ENCODE results near the gene YTHDF1. TPM values are rescaled to one million over a fixed set of nuclear protein-coding genes. Genes with fewer than 3 reads are reported as not detected.
"Not testable (repeated sequence)": the region's sequence is repeated elsewhere in the genome, so short reads cannot be mapped to it uniquely, and the experiment has no call there.

Gene YTHDF1
- polyA plus RNA-seq, 1 experiment, result 17.5 TPM

GRCh38 chr20:63223826-63224207, 7.9 kb upstream of the YTHDF1 start:
- ChIA-PET POLR2A (no interaction called here), CTCF (interaction anchor here (0.6 to 4.6 kb wide), 35 partner anchors 9 to 251 kb away, joined by 3 to 83 read pairs (median 7); partner anchors contain the start of genes ARFGAP1, BIRC7 and COL20A1)
- no peak for DNase-seq (ENCODE audit: low read depth)
- Histone ChIP-seq H3K27me3 (ENCODE audit: control insufficient read depth, insufficient read depth, low read length) (peaks cover 12% of the 10 kb centered on the region), H3K4me3 (ENCODE audit: low read depth, low read length) (no peak overlapping the region), H3K36me3 (ENCODE audit: control insufficient read depth, insufficient read depth, low read length) (no peaks in the 10 kb centered on the region)
- TF ChIP-seq CTCF (IDR thresholded peaks at IDR 0.05; ENCODE audit: insufficient read depth, low read depth, low read length), result no peak

GRCh38 chr20:63223121-63223825, 7.3 kb upstream of the YTHDF1 start:
- CTCF ChIA-PET, result interaction anchor here (0.5 to 4.6 kb wide), 39 partner anchors 7 to 767 kb away, joined by 3 to 83 read pairs (median 6); partner anchors contain the start of genes ARFGAP1, BIRC7 and COL20A1
- Histone ChIP-seq H3K4me3 (ENCODE audit: low read depth, low read length) (no peak overlapping the region), H3K27me3 (ENCODE audit: control insufficient read depth, insufficient read depth, low read length) (peaks cover 12% of the 10 kb centered on the region), H3K36me3 (ENCODE audit: control insufficient read depth, insufficient read depth, low read length) (no peaks in the 10 kb centered on the region)
- POLR2A ChIA-PET, result no interaction called here
- no peak for DNase-seq (ENCODE audit: low read depth)
- peak; percentile 82 for TF ChIP-seq CTCF (IDR thresholded peaks at IDR 0.05; ENCODE audit: insufficient read depth, low read depth, low read length)

- H3K4me3 ChIP-seq (ENCODE audit: low read depth, low read length), result no peak overlapping the region
- TF ChIP-seq CTCF (IDR thresholded peaks at IDR 0.05; ENCODE audit: insufficient read depth, low read depth, low read length), result no peak
- peaks cover 12% of the 10 kb centered on the region for H3K27me3 ChIP-seq (ENCODE audit: control insufficient read depth, insufficient read depth, low read length)
- POLR2A ChIA-PET, result no interaction called here
- CTCF ChIA-PET, result interaction anchor here (0.8 to 4.6 kb wide), 23 partner anchors 8 to 168 kb away, joined by 3 to 83 read pairs (median 10); partner anchors contain the start of genes ARFGAP1, BIRC7 and COL20A1
- H3K36me3 ChIP-seq (ENCODE audit: control insufficient read depth, insufficient read depth, low read length), result no peaks in the 10 kb centered on the region
- no peak for DNase-seq (ENCODE audit: low read depth)
Measured at GRCh38 chr20:63222541-63222940, 6.6 kb upstream of the YTHDF1 start.

GRCh38 chr20:63221400-63222053, 5.6 kb upstream of the YTHDF1 start:
- CTCF ChIA-PET, result interaction anchor here (0.9 to 4.2 kb wide), 4 partner anchors 9 to 38 kb away, joined by 3 to 64 read pairs (median 10); no protein-coding TSS in a partner anchor

GRCh38 chr20:63220696-63221399, 4.9 kb upstream of the YTHDF1 start:
- TF ChIP-seq CTCF (IDR thresholded peaks at IDR 0.05; ENCODE audit: insufficient read depth, low read depth, low read length), result no peak
- Histone ChIP-seq H3K27me3 (ENCODE audit: control insufficient read depth, insufficient read depth, low read length) (peaks cover 12% of the 10 kb centered on the region), H3K36me3 (ENCODE audit: control insufficient read depth, insufficient read depth, low read length) (no peaks in the 10 kb centered on the region), H3K4me3 (ENCODE audit: low read depth, low read length) (no peak overlapping the region)
- CTCF ChIA-PET, result interaction anchor here (0.9 to 1.8 kb wide), 2 partner anchors 10 kb away, joined by 3 to 5 read pairs; no protein-coding TSS in a partner anchor
- POLR2A ChIA-PET, result interaction anchor here (0.6 kb wide), 1 partner anchor 299 kb away, joined by 14 read pairs; no protein-coding TSS in a partner anchor
- DNase-seq (ENCODE audit: low read depth), result no peak

More at GRCh38 chr20:63221400-63222053, 5.6 kb upstream of the YTHDF1 start:
- not testable (repeated sequence) for H3K36me3 ChIP-seq (ENCODE audit: control insufficient read depth, insufficient read depth, low read length); DNase-seq (ENCODE audit: low read depth); H3K4me3 ChIP-seq (ENCODE audit: low read depth, low read length)
- H3K27me3 ChIP-seq (ENCODE audit: control insufficient read depth, insufficient read depth, low read length), result peaks cover 12% of the 10 kb centered on the region
- POLR2A ChIA-PET, result interaction anchor here (0.6 kb wide), 1 partner anchor 299 kb away, joined by 14 read pairs; no protein-coding TSS in a partner anchor

Data from BJ (cell line).